HG03159 (cell line): Measurements from ENCODE around the gene CACNG7.

ENCODE experiments used
- ATAC-seq: cut with Tn5 transposase; IDR thresholded peaks from one replicate; pipeline ENCODE4 v1.9.1; 2021; ENCODE audit warnings: mild to moderate bottlenecking, moderate library complexity; ENCODE audit not compliant: unreplicated experiment

The CACNG7 gene

DNA sequence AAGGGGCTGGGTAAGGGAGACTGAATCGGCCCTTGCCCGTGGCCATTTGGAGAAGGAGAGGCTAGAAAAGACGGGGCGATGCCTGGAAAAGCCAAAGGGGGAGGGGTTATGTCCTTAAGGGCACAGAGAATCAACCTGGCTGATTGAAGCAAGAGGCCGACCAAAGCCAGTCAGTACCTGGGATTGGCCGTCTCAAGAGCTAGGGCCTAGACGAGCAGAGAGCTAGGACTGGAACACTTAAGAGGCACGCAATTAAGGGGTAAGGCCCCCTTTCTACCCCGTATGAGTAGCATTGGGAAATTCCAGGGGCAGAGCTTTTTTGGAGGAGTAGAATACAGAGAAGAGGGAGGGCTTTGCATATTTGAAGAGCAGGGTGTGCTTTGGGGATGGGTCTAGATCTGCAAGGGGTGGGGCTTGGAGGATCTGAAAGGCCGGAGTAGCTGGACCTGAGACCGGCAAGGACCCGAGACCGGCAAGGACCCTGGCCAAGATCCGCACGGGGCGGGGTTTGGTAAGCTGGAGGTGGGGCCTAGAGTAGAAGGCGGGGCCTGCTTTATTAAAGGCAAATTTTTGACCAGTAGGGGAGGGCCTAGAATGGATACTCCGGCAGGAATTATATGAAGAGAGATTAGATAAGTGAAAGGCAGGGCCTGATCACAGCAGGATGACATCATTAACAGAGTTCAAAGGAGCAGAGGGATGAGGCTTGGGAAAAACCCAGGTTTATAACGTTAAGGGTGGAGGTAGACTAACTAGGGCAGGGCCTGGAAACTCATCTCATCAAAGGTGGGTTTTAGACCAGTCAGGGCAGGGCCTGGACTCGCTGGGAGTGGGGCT, 71.7 kb downstream of the CACNG7 start:
- no peak for ATAC-seq

DNA sequence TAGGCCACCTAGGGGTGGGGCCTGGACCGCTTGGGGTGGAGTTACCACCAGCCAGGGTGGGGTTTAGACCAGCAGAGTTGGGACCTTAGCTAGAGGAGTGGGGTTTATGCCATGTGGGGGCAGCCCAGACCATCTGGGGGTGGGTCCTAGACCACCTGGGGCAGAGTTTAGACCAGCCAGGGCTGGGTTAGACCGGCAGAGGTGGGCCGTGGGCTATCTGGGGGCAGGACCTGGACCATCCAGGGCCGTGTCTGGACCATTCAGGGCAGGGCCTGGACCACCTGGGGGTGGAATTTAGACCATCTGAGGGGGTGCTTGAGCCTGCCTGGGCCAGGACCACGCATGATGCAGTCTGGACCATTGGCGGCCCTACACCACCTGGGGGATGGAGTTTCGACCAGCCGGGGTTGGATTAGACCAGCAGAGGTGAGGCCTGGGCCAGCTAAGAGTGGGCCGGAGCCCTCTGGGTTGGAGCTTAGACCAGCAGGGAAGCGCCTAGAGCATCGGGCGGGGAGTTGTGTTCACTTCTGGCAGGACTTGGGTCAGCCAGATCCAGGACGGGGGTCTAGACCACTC, 72.4 kb downstream of the CACNG7 start:
- ATAC-seq = no peak

DNA sequence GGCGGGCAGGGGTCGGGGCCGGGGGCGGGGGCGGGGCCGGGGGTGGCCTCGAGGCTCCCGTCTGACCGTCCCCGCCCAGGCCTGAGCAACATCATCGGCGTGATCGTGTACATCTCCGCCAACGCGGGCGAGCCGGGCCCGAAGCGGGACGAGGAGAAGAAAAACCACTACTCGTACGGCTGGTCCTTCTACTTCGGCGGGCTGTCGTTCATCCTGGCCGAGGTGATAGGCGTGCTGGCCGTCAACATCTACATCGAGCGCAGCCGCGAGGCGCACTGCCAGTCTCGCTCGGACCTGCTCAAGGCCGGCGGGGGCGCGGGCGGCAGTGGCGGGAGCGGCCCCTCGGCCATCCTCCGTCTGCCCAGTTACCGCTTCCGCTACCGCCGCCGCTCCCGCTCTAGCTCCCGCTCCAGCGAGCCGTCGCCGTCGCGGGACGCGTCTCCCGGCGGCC, 72.9 kb downstream of the CACNG7 start:
- ATAC-seq = no peak

DNA sequence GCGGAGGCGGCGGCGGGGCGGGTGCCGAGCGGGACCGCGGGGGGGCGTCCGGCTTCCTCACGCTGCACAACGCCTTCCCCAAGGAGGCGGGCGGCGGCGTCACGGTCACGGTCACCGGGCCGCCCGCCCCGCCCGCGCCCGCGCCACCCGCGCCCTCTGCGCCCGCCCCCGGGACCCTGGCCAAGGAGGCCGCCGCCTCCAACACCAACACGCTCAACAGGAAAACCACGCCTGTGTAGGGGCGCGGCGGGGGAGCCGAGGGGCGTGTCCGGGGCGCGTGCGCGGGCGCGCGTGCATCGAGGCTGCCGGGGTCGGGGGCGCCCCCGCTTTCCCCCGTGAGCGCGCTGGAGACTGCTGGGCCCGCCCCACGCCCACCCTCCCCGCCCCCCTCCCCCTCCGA, 73.5 kb downstream of the CACNG7 start:
- no peak for ATAC-seq

DNA sequence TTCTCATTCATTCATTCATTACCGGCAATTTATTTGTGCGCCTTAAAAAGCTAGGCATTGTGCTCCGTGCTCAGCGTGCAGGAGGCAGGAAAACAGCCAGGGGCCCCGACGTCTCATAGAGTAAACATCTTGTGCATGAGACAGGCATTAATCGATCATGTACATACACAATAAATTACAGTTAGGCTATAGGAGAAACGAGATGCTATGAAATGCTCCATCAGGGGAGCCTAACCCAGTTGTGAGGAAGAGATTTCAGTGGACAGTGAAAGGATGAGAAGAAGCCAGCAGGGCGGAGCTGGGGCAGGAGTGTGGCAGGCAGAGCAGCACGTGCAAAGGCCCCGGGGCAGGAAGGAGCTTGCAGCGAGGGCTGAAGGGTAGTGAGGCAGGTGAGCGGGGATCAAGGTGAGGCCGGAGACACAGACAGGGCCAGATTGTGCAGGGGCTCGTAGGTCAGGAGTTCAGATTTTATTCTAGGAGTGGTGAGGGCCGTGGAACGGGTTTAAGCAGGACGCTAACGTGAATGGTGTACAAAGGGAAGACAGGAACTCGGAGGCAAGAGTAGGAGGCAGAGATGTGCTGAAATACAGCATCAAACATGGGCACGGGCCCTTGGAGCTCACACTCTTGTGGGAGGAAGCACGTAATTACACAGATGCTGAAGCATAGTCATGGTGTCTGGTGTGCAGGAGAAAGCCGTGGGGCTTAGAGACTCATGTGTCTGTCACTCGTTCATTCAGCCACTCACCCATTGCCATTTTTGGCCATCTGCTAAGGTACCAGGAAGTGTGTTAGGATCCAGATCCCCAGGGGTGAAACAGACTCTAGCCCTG, 74.6 kb downstream of the CACNG7 start:
- no peak for ATAC-seq

DNA sequence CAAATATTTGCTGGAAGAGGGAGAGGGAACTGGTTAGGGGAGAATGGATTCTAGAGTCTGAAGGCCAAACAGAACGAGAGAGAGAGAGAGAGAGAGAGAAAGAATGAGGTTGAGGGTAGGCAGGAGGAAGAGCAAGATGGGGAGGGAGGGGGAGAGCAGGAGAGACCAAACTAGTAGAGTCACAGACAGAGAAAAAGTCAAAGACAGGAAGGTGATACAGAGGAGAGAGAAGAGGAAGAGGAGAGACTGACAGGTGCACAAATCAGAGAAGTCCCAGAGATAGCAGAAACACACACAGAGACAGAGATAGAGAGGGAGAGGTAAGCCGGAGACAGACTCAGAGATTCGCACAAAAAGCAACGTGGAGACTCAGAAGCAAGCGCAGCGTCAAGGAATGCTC, 76.8 kb downstream of the CACNG7 start:
- ATAC-seq = no peak

DNA sequence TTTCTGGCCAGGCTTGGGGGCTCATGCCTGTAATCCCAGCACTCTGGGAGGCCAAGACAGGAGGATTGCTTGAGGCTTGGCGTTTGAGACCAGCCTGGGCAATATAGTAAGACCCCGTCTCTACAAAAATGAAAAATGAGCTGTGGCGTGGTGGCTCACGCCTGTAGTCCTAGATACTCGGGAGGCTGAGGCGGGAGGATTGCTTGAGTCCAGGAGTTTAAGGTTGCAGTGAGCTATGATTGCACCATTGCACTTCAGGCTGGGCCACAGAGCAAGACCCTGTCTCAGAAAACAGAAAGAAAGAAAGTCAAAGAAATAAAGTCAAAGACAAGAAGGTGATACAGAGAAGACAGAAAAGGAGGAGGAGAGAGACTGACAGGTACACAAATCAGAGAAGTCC, 79.9 kb downstream of the CACNG7 start:
- no peak for ATAC-seq

DNA sequence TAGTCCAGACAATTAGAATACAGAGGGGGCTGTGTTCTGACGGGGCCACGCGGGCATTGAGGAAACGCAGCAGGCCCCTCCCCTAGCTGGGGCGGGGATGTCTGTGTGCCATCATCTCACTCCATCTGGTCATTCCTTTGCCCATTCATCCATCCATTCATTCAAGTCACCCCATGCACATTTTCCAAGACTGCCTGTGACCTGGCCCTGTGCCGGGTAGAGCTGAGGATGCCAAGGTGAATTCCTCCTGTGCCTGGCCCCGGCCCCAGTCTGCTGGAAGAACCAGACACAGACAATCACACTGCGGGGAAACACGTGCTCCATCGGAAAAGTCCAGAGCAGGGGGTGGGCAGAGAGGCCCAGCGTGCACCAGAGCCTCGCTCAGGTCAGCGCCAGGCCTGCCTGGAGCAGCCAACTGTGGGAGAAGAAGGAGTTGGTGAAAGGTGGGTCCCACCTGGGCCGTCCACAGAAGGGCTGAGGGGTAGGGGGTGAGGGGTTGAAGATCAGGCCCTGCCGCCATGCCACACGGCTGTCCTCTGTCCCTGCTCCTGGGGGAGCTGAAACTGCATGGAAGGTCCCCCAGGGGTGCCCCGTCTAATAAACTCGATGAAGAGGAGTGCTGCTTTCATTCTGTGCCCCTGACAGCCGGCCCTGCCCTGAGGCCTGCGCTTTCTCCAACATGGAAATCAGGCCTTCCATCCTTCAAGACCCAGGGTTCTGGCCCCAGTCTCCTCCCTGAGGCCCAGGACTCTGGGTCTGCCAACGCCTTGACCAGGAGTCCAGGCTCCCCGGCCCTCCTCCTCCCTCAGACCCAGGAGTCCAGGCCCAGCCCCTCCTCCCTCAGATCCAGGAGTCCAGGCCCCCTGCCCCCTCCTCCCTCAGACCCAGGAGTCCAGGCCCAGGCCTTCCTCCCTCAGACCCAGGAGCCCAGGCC, 80.8 kb downstream of the CACNG7 start:
- no peak for ATAC-seq

DNA sequence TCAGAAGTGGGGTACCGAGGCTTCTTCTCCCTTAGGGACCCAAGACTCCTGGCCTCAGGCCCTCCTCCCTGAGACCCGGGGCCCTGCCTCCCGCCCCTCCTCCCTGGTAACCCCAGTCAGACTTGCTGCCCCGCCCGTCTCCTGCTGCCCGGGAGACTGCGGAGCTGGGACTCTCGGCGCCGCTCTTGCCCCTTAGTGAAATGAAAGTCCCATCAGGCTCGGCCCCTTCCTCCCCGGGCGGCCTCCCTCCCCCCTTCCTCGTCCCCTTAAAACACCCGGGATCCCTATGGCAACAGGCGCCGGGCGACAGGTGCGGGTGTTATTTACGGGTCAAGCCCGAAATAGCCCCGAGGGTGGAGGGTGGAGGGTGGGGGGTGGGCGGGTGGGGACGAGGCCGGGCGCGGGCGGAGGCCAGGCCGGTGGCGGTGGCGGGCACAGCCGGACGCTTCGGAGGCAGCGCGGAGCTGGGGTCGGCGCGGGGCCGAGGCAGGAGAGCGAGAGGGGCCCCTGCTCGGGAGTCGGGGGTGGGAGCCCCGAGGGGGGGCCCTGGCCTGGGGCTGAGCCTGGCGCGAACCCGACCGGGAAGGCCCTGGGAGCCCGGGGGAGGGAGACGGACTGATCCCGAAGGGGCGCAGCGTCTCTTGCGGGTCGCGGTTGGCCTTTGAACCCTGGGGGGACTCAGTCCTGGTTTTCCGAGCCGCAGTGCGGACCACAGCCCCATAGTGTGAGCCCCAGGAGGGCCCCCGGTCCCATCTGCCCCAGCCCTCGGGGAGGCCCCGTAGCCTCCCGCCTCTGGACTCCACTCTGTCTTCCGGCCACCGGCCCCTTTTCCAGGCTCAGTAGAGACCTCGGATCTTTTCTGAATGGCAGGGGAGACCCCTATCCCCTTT, 82.4 kb downstream of the CACNG7 start, which contains the start of gene CACNG6:
Gene CACNG6, plus strand, starts transcription at position 414 of the 890 bp plus-strand sequence. CDS start 1,241 bp downstream, outside the sequence.
- ATAC-seq = no peak

DNA sequence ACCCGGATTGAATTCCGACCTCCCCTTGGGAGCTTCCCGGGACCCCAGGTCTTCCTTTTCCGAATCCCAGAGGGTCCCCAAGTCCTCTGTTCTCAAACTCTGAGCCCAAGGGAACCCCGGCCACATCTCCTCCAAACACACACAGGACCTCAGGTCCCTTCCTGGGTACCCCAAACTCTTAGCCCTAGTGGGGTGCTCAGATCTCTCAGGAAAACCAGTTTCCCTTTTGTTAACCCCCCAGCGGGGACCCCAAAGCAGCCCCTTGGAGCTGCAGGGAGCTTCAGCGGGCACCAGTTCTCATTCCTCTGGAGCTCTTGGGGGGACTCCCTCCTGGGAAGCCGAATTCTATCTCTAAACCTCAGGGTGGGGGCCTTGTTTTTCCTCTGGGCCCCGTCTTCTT, 83.1 kb downstream of the CACNG7 start:
- no peak for ATAC-seq

DNA sequence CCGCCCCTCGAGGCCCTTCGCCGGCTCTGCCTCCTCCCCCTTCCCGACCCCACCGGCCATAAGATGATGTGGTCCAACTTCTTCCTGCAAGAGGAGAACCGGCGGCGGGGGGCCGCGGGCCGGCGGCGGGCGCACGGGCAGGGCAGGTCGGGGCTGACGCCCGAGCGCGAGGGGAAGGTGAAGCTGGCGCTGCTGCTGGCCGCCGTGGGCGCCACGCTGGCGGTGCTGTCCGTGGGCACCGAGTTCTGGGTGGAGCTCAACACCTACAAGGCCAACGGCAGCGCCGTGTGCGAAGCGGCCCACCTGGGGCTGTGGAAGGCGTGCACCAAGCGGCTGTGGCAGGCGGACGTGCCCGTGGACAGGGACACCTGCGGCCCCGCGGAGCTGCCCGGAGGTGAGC, 83.7 kb downstream of the CACNG7 start:
- no peak for ATAC-seq

DNA sequence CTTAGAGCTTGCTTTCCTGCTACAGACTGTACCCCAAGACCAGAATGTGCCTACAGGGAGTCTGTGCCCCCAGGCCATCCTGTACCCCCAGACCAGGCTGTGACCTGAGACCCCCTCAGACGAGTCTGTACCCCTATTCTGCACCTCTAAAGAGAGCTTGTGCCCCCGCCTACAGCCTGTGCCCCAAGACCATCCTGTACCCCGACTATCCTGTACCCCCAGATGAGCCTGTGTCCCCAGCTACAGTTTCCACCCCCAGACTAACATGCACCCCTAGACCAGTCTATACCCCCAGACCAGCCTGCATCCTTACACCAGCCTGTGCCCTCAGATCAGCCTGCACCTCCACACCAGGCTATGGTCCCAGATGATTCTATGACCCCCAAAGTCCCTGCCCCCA, 84.4 kb downstream of the CACNG7 start:
- ATAC-seq = no peak
